ENCODE results near the gene PCDHB15.

- TF ChIP-seq CTCF (IDR thresholded peaks at IDR 0.05), result no peak
- no peak for TF ChIP-seq POLR2A (IDR thresholded peaks at IDR 0.05)
- no peak for TF ChIP-seq POLR2AphosphoS5 (IDR thresholded peaks at IDR 0.05; ENCODE audit: insufficient read depth in 1 of 2, low read depth in 1 of 2)
Measured at GRCh38 chr5:141196363-141196762, 48.8 kb upstream of the PCDHB15 start.
